Measurements from ENCODE around the gene NRF1. TPM values are rescaled to one million over a fixed set of nuclear protein-coding genes. Genes with fewer than 3 reads are reported as not detected.
A peak's percentile ranks its signal among the peaks of the same experiment; 100 is the strongest.
"Not testable (repeated sequence)": the region's sequence is repeated elsewhere in the genome, so short reads cannot be mapped to it uniquely, and the experiment has no call there.

NRF1 gene
- total RNA-seq, 1 donor from 2014 or later = 29.2 TPM

DNA sequence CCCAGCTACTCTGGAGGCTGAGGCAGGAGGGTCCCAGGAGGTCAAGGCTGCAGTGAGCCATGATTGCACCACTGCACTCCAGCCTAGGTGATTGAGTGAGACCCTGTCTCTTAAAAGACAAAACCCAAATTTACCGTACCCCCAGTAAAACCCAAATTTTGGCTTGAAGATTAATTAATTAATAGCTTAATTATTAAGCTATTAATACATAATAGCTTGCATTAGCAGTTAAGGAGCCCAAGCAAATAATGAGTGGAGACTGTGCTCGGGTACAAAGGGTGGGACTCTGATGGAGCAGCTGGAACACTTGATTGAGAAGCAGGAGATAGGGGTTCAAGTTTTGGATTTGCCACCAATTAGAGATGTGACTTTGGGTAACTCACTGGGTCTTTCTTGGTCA is 28.9 kb downstream of the NRF1 start:
- DNase-seq (ENCODE audit: low spot score) = no peak
- ATAC-seq = no peak
- intact Hi-C loops (cut with DNase I) = no loop called here

DNA sequence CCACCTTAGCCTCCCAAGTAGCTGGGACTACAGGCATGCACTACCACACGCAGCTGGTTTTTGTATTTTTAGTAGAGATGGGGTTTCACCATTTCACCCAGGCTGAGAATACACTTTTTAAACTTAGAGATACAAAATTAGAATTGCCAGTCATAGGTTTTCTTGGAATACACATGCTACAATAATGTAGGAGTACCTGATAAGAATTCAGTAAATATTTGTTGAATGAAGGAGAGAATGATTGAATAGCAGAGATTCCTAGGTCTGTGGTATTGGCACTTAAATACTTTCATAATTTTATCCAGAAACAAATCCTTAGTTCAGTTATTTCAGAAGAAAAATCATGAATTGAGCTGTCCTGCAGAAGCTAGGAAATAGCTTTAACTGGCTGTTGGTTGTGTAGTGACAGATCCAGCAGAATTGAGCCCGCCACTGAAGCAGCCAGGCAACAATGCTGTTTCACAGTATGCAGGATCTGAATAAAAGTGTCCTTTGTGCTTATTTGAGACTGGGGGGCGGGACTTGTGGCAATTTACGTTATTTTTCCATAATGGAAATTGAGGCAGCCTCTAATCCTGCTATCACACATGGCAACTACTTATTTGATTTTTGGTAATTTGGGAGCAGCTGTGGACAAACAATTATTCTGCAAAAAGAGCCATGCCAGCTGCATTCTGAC is 31.5 kb downstream of the NRF1 start:
- ATAC-seq = peak; percentile 44
- DNase-seq (ENCODE audit: low spot score) = no peak
- intact Hi-C loops (cut with DNase I) = no loop called here

DNA sequence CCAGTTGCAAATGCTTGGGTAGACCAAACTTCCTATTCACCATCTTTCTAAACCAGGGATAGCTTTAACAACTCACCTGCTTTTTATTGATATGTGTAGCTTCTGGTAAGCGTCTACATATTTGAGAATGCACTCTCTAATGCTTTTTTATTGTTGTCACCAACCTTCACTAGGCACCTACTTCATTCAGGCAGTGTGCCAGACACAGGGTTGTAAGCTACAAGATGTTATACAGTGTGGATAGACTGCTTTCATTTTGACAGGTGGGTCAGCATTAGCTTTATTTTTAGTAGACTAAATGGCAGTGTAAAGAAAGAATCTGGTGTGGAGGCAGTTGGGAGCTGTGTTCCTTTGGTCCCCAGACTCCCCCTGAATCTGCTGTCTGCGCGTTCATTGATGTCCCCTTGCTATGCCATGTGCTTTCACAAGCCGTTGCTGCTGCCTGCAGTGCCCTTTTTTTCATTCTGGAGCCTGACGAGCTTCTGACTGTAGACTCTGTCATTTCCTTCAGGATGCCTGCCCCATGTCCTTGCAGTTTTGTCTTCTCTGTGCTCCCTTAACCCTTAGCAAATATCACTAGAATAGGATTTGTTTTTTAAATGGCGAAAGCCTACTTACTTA is 32.1 kb downstream of the NRF1 start:
- ATAC-seq = no peak
- DNase-seq (ENCODE audit: low spot score) = no peak
- intact Hi-C loops (cut with DNase I) = no loop called here

DNA sequence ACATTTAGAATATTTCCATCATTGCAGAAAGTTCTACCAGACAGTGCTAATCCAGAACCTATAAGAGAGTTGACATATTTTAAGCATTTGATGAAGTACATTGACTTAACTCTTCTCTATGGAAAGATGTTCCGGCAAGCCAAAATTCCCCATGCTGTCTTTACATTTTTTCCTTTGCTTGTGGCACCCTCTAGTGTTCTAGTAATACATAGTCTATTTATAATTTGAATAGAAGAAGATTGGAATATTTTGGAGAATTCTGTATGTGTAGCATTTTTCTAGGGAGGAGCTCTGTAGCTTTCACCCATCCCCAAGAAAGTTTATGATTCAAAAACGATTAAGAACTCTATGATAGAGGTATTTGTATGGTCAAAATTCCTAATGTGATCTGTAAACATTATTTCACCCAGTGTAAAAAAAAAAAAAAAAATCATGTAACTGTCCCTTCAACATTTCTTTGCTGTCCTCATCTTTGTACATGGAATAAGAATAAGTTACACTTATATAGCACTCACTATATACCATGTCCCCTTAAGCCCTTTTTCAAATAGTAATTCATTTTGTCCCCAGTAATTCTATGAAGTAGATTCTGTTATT is 33.2 kb downstream of the NRF1 start:
- ATAC-seq (no peak), DNase-seq (ENCODE audit: low spot score) (no peak)
- intact Hi-C loops (cut with DNase I) = no loop called here

DNA sequence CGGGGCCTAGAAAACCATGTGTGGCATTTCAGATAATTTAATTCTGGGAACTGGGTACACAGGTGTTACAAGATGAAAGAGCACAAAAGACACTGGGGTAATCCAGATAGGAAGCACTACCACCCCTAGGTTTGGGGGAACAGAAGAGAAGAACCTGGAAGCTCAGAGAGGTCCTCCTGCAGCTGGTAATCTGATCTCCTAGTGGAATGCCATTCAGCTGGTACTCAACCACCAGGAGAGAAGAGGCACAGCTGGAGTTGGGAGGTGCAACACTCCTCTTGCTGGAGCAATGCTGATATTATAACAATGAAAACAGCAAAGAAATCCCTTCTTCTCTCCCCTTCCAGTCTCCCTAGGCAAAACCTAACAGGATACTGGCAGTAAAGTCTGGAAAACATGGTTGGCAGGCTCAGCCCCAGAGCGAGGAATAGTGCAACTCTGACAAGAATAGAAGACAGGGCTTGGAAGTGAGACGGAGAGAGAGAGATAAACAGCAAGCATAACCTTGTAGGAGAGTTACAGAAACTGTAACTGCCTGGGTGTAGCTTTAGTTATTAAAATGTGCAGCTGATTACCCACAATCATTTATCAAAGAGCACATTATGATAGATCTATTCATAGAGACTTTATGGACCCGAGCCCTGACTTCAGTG is 35.0 kb downstream of the NRF1 start:
- no peak for ATAC-seq
- intact Hi-C loops (cut with DNase I) = no loop called here

DNA sequence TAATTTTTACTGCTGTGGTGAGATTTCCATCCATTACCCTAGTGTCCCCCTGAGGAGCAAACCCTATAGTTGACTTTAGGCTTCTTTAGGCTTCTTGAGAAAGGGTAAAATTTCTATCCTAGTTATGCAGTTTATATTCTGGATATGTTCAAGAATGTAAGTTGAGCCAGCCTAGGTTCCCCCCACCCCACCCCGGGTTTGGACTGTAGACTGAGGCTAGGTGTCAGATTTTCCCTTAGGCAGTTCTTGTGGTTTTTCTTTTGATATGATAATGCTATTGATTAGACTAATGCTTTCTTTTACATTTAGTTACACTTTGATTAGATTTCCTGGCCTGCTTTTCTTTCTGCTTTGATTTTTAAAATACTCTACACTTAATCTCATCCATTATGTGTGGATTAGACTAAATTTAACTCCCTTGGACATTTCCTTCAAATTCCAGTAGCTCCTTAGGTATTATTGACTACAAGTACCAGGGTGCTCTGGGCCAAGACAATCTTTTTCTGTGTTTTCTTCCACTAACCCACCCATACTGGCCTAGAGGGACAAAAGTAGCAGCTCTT is 37.7 kb downstream of the NRF1 start:
- DNase-seq (ENCODE audit: low spot score) (no peak), ATAC-seq (no peak)
- intact Hi-C loops (cut with DNase I) = no loop called here

More for the DNA sequence above, 35.0 kb downstream of the NRF1 start:
- no peak for DNase-seq (ENCODE audit: low spot score)

DNA sequence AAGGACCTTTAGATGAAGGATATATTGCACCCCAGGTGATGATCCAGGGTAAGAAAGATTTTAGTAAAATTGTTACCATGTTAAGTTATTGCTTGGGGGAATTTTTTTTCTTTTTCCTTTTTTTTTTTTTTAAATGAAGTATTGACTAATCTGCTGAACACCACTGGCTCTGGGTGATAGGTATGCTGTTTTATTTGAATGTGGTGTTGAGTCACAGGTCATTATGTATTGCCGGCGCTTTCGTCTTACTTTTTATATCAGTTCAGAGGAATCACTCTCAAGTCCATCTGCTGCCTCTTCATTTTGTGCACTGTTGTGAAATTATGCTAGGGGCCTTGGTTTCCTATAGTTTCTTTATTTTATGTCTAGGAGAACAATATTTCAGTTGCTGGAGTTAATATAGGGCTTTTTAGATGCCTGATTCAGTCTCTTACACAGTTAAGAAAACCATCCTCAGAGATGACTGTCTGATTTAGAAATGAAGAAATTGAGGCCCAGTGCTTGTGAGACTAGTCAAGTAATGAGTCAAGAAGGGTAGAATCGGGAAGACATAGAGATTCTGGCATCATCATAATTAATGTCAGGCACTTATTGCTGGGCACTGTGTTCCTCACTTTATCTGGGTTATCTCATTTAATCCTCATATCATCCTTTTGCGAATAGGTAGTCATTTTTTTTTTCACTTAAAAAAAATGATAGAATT is 38.7 kb downstream of the NRF1 start:
- intact Hi-C loops (cut with DNase I) = no loop called here
- DNase-seq (ENCODE audit: low spot score) (no peak), ATAC-seq (no peak)

DNA sequence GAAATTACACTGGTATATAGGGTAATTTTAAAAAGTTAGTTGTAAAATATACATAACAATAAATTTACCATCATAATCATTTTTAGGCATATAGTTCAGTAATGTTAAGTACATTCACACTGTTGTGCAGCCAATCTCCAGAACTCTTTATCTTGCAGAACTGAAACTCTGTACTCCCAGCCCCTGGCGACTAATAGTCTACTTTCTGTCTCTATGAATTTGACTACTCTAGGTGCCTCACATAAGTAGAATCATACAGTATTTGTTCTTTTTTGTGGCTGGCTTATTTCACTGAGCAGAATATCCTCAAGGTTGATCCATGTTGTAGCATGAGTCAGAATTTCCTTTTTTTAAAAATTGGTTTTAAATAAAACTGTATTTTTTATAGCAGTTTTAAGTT is 41.4 kb downstream of the NRF1 start:
- no peak for ATAC-seq
- DNase-seq (ENCODE audit: low spot score) = no peak
- intact Hi-C loops (cut with DNase I) = no loop called here

DNA sequence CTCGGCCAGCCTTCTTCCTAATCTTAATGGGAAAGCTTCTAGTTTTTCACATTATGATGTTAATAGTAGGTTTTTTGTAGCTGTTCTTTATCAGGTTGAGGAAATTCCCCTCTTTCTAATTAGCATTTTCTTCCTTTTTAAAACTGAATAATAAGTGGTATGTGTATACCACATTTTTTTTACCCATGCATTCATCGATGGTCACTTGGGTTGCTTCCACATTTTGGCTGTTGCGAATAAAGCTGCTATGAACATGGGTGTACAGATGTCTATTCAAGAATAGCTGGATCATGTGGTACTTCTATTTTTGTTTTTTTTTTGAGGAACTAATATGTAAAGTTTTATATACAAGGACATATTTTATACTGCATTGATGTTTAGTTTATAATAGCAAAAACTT is 44.3 kb downstream of the NRF1 start:
- DNase-seq (ENCODE audit: low spot score) = no peak
- intact Hi-C loops (cut with DNase I) = no loop called here
- ATAC-seq = no peak

DNA sequence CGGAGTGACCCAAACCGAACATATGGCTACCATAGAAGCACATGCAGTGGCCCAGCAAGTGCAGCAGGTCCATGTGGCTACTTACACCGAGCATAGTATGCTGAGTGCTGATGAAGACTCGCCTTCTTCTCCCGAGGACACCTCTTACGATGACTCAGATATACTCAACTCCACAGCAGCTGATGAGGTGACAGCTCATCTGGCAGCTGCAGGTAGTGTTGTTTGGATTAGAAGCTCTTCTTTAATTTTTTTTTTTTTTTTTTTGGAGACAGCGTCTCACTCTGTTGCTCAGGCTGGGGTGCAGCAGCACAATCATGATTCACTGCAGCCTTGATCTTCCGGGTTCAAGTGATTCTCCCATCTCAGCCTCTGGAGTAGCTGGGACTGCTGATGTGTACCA is 45.8 kb downstream of the NRF1 start:
- intact Hi-C loops (cut with DNase I) = no loop called here
- DNase-seq (ENCODE audit: low spot score) (no peak), ATAC-seq (no peak)

DNA sequence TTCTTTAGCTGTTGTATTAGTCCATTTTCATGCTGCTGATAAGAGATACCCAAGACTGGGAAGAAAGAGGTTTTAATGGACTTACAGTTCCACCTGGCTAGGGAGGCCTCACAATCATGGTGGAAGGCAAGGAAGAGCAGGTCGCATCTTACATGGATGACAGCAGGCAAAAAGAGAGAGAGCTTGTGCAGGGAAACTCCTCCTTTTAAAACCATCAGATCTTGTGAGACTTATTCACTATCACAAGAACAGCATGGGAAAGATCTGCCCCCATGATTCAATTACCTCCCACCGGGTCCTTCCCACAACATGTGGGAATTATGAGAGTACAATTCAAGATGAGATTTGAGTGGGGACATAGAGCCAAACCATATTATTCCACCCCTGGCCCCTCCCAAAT is 48.4 kb downstream of the NRF1 start:
- intact Hi-C loops (cut with DNase I); DNase-seq (ENCODE audit: low spot score); ATAC-seq: not testable (repeated sequence)

DNA sequence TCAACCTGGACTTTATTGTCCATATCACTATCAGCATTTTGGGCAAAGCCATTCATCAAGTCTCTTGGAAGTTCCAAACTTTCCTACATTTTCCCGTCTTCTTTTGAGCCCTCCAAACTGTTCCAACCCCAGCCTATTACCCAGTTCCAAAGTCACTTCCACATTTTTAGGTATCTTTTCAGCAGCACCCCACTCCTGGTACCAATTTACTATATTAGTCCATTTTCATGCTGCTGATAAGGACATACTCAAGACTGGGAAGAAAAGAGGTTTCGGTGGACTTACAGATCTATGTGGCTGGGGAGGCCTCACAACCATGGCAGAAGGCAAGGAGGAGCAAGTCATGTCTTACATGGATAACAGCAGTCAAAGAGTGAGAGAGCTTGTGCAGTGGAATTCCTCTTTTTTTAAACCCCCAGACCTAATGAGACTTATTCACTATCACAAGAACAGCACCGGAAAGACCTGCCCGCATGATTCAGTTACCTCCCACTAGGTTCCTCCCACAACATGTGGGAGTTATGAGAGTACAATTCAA is 50.2 kb downstream of the NRF1 start:
- ATAC-seq (no peak), DNase-seq (ENCODE audit: low spot score) (no peak)
- intact Hi-C loops (cut with DNase I) = no loop called here

DNA sequence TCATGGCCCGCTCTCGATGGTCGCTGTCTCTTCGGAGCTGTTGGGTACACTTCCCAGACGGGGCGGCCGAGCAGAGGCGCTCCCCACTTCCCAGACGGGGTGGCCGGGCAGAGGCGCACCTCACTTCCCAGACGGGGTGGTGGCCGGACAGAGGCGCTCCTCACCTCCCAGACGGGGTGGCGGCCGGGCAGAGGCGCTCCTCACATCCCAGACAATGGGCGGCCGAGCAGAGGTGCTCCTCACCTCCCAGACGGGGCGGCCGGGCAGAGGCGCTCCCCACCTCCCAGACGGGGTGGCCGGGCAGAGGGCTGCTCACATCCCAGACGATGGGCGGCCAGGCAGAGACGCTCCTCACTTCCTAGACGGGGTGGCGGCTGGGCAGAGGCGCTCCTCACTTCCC is 51.7 kb downstream of the NRF1 start:
- ATAC-seq; DNase-seq (ENCODE audit: low spot score); intact Hi-C loops (cut with DNase I): not testable (repeated sequence)

DNA sequence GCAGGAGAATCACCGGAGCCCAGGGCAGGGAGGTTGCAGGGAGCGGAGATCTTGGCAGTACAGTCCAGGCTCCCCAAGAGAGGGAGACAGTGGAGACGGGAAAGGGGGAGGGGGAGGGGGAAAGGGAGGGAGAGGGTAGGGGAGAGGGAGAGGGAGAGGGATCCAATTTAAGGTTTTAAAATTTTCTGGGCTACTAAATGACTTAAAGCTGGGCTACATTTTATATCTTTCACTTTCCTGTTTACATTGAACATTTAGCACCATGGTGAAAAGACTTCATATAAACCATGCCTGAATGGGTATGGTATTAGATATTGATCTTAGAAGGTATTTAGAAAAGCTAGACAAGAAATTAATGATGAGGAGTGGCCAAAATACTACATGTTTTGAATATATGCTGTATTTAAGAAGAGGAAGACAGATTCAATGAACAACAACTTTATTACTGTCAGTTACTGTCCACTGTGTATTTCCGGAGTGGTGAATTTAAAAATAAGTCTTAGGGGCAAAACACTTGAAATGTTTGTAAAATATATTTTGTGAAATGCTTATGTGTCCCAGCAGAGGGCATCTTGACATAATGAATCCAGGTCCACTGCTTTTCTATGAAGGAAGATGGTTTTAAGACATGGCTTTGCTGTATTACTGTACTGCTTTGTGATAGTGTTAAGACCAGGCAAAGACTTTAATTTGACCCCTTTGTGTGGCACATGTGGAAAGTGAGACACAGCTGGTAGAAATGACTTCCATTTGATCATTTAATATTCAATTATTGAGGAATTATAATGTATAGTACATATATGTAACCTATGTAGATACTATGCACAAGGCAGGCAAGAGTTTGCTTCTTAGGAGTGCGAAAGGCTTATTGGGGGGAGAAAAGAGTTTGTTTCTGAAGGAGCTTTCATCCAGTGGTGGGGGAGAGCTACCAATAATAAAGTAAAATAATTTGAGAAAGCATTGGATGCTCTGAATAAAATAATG is 52.8 kb downstream of the NRF1 start:
- intact Hi-C loops (cut with DNase I) = no loop called here
- DNase-seq (ENCODE audit: low spot score) = no peak
- no peak for ATAC-seq

DNA sequence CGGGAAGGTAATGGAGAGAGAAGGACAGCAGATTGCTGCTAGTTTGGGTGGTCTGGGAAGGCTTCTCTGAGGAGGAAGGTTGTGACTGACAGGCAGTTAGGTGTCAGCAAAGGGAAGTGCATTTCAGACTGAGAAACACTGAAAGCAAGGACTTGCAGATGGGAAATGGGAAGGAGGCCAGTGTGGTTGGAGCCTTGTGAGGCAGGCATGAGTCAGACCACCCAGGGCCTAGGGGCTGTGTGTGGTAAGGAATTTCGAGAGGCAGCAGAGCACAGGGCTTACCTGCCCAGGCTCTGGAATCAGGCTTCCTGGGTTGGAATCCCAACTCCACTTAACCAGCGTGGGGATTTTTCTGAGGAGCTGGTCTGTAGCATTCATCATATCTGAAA is 53.5 kb downstream of the NRF1 start:
- DNase-seq (ENCODE audit: low spot score) = no peak
- no peak for ATAC-seq
- intact Hi-C loops (cut with DNase I) = no loop called here

DNA sequence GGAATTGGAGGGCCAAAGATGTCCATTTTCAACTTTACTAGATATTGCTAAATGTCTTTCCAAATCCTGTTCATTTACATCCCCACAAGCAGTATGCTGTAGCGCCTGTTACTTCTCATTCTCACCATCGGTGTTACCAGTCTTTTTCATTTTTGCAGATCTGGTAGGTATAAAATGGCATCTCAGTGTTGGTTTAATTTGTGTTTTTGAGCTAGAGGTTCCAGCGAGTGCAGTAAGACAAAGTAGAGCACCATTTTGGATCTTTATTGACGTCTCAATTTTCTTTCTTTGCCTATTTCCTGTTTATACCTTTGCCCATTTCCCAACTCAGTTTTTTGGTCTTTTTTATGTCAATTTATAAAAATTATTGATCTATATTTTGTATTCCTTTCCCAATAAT is 55.6 kb downstream of the NRF1 start:
- DNase-seq (ENCODE audit: low spot score) (no peak), ATAC-seq (no peak)
- intact Hi-C loops (cut with DNase I) = no loop called here

DNA sequence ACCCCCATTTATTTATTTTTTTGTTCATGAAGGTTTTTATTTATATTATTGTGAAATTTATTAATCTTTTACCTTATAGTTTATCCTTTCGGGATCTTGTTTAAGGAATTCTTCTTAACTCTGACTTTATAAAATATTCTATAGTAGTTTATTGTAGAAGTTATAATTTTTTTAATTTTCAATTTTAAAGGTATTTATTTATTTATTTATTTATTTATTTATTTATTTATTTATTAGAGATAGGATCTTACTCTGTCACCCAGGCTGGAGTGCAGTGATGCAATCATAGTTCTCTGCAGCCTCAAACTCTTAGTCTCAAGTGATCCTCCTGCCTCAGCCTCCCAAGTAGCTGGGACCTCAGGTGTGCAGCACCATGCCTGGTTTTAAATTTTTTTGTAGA is 56.0 kb downstream of the NRF1 start:
- intact Hi-C loops (cut with DNase I) = no loop called here
- ATAC-seq (no peak), DNase-seq (ENCODE audit: low spot score) (no peak)

DNA sequence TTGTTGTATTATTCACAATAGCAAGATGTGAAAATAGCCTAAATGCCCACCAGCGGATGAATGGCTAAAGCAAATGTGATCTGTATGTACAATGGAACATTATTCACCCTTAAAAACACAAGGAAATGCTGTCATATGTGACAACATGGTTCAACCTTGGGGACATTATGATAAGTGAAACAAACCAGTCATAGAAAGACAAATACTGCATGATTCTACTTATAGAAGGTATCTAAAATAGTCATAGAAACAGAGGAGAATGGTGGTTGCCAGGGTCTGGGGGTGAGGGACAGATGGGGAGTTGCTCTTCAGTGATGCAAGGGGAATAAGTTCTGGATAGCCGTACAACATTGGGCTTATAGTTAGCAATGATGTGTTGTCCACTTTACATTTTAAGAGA is 58.4 kb downstream of the NRF1 start:
- DNase-seq (ENCODE audit: low spot score) (no peak), ATAC-seq (no peak)
- intact Hi-C loops (cut with DNase I) = no loop called here
